Fibroblast of skin of abdomen (primary cell): Measurements from ENCODE around the gene LTBP2.

ENCODE experiments used
- DNase-seq: peaks from one replicate; pipeline ENCODE4 v3.0.0-alpha.2; 2013

Gene LTBP2

DNA sequence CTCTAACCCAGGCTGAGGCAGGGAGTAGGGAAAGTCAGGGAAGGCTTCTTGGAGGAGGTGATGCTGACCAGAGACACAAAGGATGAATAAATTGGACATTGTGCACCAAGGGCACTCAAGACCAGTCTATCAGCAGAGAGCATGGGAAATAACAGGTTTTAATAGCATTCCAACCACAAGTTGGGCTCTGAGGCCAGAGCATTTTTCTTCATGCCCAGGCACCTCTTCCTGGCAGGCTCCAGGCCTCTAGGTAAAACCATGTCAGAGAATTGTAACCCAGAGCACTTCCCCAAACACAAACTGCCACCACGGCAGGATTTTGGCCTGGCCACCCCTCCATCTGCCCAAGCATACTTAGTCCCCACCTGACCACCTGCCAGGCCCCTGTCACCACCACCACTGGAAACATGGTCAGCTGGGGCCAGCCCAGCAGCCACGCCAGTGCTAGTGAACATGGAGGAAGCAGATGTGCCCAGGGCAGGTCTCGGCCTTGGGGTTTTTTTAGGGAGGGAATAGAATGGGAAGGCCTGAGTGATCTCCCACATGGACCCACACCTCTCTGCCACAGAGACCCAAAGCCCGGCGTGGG is 22.7 kb downstream of the LTBP2 start:
- no peak for DNase-seq

DNA sequence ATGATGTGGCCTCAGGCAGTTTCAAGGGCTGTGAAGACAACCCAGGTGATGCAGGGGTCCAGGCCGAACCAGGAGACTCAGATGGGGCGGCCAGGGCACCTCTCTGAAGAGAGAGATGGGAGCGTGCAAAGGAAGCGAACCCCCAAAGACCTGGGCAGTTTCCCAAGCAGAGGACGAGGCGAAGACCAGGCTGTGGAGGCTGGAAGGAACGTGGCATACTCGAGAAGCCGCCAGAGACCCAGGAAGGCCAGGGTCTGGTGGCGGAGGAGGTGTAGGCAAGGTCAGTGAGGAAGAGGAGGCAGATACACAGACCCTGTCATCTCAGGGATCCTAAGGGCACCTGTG is 24.7 kb downstream of the LTBP2 start:
- DNase-seq, result no peak

DNA sequence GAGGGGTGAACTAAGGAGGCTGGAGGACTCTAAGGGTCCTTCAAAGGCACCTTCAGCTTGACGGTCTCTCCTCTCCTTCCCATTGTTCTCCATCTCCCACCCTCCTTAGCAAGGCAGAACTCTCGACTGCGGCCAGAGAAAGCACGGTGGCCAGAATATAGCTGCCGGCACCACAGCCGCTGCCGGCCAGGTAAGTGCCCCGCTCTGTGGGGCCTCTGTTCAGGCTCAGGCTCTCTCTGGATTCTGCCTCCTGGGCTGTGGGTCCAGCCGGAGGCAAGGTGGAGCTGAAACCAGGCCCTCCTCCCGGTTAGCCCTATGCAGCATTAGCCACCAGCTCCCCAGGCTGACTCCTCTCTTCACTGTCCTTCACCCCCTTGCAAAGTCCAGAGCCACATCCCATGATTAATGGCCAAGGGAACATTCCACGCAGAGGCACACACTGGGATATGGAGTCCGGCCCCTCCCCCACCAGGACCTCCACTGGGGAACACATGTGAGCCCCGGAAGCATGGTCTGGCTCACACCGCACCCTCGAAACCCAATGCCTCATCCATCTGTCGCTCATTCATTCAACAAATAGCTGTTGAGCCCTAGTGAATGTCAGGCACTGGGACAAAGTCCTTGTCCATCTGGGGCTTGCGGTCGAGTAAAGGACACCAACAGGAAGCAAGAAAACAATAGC is 25.2 kb downstream of the LTBP2 start:
- DNase-seq, result peak; percentile 78

DNA sequence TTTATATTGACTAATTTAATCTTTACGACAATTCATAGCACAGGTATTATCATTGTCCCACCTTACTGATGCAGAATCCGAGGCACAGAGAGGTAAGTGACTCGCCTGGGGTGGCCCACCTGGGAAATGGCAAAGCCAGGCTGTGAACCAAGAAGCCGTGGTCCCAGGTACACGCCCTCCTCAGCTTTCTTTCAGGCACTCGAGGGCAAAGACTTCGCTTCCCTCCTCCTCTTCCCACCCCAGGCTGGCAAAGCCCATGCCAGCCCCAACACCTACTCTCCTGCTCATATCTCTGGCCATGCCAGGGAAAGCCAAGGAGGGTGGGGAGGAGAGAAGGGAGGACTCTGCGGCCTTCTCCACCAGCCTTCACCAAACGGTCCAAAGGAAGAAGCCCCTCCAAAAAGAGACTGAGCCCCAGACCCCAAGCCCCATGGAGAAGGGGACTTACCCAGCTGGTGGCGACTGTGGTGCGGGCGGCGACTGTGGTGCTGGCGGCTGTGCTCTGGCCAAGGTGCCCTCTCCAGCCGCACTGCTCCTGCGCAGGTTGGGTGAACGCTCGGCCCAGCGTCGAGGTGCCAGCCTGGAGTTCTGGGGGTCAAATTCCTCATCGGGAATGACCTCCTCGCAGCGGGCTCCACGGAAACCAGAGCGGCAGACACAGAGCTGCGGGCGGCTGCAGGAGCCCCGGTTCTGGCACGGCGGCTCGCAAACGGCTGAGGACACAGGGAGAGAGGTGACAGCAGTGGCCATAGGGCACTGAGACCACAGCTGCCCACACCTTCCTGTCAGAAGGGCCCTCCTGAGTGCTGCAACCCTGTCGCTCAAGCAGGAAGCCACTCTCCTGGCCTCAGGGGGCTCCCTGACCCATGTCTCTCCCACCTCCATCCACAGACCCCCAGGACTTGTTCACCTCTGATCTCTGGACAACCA is 26.4 kb downstream of the LTBP2 start:
- DNase-seq, result no peak

DNA sequence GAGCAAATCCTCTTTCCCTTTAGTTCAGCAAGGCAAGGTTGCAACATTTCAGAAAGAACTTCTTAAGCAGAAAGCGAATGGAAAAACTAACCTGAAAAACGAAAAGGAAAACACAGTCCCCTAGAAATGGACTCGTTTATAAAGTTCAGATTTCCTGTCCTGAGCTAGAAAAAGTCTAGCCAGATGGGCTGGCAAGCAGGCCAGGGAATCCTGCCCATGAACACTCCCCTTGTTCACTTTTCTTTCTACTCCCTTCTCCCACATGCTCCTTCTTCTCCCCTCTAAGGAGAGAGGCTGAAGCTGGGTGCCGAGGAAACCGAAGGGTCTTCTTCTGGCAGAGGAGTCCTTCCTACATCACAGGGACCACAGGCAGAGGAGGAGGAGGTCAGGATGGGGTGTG is 27.1 kb downstream of the LTBP2 start:
- DNase-seq, result no peak

DNA sequence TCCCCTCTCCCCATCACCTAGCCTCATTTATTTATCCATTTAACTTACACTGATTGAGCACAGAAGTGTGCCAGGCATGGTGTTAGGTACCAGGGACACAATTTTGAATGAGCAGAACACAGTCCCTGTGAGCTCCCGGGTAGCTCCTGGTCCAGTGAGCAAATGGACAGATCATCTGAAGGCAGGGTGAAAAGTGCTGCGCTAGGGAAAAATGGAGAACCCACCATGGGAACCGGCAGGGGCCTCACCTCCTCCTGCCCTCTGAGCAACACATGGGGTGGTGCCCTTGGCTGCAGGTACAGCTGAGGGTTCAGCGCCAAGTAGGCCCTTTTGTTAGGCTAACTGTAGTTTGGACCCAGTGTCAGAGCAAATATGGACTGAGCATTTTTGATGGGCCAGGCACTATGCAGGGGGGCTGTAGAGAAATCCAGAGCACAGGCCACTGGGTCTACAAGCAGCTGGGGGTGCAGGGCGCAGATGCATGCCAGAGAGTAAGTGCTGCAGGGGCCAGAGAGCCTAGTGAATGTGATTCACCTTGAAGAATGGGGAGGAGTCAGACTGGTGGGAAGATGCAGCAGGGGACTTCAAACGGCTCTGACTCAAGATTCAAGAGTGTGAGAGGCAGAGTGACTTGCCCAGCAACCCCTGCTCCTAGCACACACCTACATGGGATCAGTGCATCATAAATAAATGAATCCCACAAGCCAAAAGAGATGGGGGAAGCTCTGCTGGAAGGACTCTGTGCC is 28.2 kb downstream of the LTBP2 start:
- peak; percentile 84 for DNase-seq

DNA sequence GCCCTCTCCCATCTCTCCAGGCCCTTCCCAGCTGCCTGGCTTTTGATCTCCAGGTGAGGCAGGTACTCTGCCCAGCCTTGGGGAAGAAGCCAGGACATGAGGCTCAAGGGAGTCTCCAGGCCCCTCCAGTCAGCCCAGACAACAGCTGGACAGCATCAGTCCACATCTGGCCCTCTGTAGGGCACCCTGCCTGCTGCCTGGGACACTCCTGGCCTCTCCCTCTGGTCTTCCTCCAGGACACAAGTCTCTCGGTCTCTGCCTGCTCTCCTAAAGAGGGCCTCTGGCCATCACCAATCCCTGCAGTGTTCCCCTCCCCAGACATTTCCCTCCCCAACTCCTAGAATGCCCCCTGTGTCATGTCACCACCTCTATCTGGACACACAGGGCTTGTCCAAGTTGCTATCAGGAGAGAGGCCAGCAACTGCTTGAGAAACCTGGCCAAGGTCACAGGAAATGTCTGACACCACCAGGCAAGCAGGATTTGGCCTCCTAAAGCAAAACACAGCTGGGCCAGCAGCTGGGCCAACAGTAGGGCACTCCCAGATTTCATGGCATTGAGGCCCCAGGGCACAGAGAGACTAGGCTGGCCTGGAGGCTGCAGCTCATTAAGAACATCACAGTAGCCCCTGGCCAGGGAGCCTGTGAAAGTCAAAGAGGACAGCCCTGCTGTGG is 29.0 kb downstream of the LTBP2 start:
- no peak for DNase-seq

DNA sequence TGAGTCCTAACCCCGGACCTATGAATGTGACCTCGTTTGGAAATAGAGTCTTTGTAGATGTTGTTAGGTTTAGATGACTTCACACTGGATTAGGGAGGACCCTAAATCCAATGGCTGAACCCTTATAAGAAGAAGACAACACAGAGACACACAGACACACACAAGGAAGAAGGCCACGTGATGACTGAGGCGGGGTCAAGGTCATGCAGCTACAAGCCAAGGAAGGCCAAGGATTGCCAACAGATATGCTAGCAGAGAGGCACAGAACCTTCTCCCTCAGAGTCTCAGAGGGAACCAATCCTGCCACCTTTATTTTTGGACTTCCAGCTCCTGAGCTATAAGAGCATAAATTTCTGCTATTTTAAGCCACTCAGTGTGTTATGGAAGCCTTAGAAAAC is 31.8 kb downstream of the LTBP2 start:
- DNase-seq, result no peak

DNA sequence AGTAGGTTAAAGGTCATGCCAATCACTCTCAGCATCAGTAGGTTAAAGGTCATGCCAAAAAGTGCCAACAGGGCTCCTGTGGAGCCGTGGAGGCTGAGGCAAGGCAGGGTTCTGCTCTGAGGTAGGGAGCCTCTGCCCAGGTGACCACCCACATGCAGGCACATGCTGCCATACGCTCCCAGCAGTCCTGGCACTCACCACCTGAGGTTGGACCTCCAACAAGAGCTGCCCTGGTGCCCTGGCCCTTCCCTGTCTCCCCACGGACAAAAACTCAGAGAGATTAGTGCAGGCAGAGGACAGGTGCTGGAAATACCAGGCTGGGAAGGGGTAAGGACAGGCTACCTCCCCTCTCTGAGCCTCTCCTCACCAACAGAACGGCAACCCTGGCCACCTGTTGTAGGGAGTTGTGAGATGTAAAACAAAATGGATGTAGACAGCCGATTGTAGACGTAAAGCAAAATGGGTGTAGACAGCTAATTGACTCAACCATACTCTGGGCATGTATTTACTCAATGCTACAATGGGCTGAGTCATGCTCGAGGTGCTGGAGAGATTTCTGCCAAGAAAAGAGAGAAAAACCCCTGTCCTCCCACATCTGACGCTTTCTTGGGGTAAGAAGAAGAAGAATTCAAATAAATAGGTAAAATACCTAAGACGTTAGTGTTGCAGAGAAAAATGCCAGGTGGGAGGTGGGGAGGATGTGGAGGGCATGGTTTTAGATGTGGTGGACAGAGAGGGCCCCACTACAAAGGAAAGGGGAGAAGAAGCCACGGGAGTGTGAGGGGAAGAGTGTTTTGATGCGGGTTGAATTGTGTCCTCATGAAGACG is 32.4 kb downstream of the LTBP2 start:
- DNase-seq, result peak; percentile 82

DNA sequence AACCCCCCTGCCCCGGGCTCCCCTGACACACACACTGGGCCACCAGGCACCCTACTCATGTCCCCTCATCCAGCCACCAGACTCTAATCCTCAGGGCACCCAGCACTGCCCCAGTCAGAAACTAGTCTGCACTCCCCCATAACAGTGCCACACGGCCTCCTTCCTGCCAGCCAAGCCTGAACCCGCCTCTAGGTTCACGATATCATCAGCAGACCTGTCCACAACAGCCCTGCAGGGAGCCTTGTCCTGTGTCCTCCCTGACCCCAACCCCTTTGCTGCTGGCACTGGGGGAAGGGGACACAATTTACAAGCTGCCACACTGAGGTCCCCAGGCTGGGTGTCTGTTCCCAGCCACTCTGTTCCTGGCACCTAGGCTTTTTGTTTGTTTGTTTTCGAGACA is 33.6 kb downstream of the LTBP2 start:
- no peak for DNase-seq

DNA sequence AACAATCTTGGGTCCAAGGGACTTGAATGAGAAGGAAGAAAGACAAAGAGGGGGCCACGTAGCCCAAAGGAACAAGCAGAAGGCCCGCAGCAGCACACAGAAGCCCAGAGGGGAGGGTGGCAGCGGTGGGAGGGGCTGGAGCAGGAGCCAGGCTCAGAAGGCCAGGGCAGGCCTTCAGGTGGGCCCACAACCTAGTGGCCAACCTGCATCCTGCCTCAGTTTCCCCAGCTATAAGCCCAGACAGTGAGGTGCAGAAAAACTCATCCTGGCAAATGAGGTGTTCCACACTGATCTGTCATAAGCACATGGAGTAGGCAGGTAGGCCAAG is 34.1 kb downstream of the LTBP2 start:
- DNase-seq, result no peak

DNA sequence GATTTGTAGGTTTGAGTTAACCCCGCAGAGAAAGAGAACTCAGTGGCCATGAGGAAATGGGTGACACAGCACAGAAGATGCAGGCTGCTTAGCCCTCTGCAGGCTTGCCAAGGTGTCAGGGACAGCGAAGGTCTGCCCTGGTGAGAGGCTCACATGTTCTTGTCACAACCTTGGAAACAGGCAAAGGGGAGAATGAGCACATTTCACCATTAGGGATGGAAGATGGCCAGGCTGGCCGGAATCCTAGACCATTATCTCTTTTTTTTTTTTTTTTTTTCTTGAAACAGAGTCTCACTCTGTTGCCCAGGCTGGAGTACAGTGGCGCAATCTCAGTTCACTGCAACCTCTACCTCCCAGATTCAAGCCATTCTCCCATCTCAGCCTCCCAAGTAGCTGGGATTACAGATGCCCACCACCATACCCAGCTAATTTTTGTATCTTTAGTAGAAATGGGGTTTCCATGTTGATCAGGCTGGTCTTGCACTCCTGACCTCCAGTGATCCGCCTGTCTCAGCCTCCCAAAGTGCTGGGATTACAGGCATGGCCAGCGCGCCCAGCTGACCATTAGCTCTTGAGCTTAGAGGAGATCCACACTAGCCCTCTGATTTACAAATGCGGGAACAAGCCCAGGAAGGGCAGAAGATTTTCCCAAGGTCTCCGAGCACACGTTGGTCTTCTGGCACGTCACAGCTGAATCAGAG is 34.6 kb downstream of the LTBP2 start:
- no peak for DNase-seq

DNA sequence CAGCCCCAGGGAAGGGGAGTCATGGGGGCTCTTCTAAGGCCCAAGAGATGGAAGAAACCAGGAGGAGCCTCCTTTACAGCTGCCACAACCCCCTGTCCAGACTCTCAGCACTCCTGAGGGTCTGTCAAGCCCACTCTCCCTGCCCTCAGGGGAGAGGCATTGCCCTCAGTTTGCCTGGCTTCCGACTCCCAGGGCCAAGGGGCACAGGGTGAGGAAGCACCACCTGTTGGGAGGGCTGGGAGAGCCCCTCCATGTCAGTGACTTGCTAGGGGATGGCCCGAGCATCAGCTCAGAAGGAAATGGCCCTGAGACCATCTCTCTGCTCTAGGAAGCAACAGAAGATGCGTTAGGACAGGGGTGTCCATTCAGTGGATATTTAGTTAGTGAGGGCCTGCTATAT is 36.1 kb downstream of the LTBP2 start:
- no peak for DNase-seq

DNA sequence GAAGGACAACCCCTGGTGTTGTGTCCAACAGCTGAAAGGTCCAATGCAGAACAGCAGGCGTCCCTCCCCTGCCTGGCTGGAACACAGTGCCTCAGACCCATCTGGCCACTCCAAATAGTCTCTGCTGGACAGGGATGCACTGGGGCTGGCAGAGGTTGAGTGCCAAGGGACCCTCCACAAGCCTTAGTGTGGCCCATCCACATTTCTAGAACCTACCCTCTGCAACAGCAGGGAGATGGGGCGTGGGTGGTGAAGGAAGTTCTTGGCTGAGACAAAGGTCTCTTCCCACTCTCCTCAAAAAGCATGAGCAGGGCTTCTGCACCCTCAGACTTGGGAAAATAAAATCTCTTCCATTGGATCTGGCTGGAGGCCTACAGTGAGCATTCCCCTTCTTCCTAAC is 36.5 kb downstream of the LTBP2 start:
- DNase-seq, result no peak

DNA sequence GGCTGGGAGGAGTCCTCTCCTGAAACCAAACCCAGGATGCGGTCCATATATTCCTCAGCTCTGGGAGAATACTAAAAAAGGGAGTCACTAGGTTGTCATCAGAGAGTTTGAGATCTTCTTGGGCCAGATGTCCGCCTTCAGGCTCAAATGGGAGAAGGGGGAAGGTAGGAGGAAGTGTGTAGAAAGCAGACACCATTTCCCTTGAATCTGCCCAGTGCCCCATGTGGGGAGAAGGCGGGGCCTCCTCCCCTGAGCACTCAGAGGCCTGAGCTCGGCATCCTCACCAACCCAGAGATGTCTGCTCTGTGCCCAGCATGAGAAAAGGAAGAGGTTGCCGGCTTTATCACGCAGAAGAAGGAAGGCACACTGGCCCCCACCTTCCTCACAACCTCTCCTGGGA is 37.3 kb downstream of the LTBP2 start:
- peak; percentile 31 for DNase-seq

DNA sequence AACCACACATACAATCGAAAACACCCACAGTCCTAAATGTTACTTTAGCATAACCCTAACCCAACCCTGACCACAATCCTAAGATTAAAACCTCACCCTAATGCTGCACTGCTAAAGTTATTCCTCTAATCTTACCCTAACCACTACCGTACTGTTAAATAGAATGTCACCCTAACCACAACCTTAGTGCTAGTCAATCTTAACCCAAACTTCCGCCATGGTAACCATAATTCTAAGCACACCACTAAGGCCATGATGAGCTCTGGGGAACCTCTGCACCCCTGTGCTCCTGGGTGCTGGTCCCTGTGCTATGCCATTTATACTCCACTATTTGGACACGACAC is 38.0 kb downstream of the LTBP2 start:
- DNase-seq, result no peak

DNA sequence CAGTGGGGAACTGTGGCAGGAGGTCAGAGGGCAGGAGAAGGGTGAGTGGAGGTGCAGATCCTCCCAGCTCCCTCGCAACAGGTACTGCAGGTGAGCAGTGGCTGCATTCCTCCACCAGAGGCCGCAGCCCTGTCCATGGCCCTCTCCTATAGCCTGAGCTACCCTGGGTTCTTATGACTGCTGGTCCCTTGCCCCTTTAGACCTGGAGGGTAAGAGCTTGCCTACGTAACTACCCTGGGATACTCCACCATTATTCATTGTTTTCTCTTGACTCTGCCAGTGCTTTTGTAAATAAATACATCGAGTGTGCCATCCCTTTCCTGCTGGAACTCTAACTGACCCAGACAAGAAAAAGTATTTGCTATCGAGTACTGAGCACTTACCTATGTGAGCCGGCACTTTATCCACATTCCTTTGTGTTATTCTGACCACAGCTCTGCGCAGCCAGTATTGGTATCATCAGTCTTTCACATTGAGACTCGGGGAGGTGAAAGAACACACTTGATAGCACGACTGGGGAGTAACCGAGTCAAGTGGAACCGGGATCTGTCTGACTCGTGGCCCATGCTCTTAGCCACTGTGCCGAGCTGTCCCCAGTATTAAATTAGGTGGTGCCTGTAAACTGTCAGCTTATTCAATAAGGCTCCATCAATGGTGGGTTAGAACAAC is 38.5 kb downstream of the LTBP2 start:
- DNase-seq, result no peak

DNA sequence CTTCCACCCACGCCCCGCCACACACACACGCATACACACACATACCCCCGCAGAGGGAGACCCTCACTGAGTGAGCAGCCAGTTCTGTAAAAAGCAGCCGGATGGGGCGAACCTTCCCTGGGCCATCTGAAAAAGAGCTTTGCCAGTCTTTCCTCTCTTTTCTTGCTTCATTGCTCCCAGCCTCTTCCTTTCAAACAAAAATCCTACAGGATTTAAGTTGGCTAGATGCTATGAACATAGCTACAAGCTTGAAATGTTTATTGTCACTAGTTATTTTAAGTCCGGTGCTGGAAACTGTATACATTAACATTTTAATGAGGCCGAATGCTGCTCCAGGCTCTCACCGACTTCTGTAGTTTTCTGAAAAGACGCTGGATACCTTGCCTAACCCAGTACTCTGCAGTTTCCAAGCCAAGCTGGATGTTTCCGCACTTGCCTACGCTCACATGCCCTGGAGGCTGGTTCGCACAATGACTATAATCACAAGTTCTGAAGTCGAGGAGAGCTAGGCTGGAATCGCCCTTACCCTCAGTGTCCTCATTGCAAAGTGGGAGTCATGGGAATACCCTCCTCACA is 39.2 kb downstream of the LTBP2 start:
- no peak for DNase-seq

DNA sequence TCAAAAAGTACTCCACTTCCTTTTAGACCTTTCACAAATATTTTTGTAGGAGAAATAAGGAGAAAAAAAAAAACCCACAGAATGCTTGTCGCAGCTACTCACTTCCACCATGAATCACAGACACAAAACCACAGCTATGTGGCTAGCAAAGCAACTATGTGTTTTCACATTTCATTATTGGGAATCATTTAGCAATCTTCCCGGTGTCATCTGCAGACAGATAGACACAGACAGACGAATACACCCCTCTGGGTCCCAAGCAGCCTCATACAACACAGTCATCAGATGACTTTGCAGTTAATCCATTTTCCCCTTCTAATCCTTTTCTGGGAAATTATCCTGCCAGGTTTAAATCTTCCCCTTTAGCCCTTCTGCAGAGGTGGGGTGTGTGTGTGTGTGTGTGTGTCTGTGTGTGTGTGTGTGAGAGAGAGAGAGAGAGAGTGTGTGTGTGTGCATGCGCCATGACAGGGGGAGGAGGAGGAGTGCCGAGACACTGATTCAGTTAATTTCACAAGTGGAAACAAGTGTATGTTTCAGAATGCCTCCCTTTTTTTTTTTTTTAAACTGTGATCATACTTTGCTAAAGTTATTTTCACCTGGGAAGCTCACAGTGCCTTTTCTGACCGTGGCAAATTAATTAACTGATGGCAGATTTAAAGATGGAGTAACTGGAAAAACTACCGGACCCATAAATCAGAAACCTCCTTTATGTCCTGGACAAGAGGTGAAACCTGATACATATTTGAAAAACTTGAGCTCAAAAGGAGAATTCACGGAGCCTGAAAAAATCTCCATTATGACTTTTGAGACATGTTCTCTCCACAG is 39.9 kb downstream of the LTBP2 start:
- peak; percentile 100 for DNase-seq
